Transverse colon (tissue), 3 donors: ENCODE data around the gene UNC5B.

Experiments
- CTCF ChIP-seq, 5 experiments: fragments of 200-600 bp in 3 of 5; fragments of 450-650 bp in 2 of 5; sonication (generic) in 3 of 5; IDR thresholded peaks; 1 replicate in 2 of 5; 2 replicates in 3 of 5; pipeline ENCODE4 v1.5.1; 2016 to 2017; ENCODE audit warnings: antibody characterized with exemption in 5 of 5, inconsistent platforms in 3 of 5, mild to moderate bottlenecking in 2 of 5, moderate library complexity in 1 of 5
- POLR2A ChIP-seq: fragments of 450-650 bp; IDR thresholded peaks from one replicate; pipeline ENCODE4 v1.6.1; 2016; ENCODE audit warnings: antibody characterized with exemption, mild to moderate bottlenecking, moderate library complexity

GRCh38 chr10:71228875-71229675 is 16.7 kb downstream of the UNC5B start:
- TF ChIP-seq POLR2A: no peak
- no peak for TF ChIP-seq CTCF (IDR thresholded peaks at IDR 0.05)
